C4-2B (cell line): ENCODE data around the gene DPRX.
"Not testable (repeated sequence)": the region's sequence is repeated elsewhere in the genome, so short reads cannot be mapped to it uniquely, and the experiment has no call there.

ENCODE experiments used
- H3K27ac ChIP-seq: fragments of 450-650 bp; 2 replicates; pipeline ENCODE4 v1.5.1; 2017
- ZFX ChIP-seq: fragments of 450-650 bp; IDR thresholded peaks from 2 replicates; pipeline ENCODE4 v1.6.1; 2017
- TF ChIP-seq, protein P1 (sequence below): fragments of 450-650 bp; conservative IDR thresholded peaks from 2 replicates; pipeline ENCODE4 v1.5.1; 2017; ENCODE audit warnings: mild to moderate bottlenecking

DPRX gene

GRCh38 chr19:53657778-53658177, 26.0 kb downstream of the DPRX start:
- TF ChIP-seq, protein P1, sequence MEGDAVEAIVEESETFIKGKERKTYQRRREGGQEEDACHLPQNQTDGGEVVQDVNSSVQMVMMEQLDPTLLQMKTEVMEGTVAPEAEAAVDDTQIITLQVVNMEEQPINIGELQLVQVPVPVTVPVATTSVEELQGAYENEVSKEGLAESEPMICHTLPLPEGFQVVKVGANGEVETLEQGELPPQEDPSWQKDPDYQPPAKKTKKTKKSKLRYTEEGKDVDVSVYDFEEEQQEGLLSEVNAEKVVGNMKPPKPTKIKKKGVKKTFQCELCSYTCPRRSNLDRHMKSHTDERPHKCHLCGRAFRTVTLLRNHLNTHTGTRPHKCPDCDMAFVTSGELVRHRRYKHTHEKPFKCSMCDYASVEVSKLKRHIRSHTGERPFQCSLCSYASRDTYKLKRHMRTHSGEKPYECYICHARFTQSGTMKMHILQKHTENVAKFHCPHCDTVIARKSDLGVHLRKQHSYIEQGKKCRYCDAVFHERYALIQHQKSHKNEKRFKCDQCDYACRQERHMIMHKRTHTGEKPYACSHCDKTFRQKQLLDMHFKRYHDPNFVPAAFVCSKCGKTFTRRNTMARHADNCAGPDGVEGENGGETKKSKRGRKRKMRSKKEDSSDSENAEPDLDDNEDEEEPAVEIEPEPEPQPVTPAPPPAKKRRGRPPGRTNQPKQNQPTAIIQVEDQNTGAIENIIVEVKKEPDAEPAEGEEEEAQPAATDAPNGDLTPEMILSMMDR = no peak
- no peak for TF ChIP-seq ZFX
- no peak overlapping the region for H3K27ac ChIP-seq

DNA sequence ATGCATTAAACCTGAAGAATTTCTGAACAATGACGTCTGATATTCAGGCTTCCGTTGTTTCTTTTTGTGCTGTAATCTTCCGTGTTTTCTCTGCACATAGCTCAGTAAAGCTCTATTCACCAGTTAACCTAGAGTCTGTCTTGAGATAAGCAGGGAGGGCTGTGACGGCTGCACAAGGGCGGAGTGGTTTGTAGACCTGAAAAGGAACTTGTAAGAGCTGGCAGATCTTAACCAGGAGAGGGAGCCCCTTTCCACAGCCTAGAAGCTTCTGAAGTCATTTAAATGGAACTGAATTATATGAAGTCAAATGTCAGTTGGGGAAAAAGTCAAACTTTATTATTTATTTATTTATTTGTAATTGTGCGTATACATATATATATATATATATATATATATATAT, 27.5 kb downstream of the DPRX start:
- no peak overlapping the region for H3K27ac ChIP-seq
- TF ChIP-seq, protein P1 = peak; percentile 44
- TF ChIP-seq ZFX = no peak

DNA sequence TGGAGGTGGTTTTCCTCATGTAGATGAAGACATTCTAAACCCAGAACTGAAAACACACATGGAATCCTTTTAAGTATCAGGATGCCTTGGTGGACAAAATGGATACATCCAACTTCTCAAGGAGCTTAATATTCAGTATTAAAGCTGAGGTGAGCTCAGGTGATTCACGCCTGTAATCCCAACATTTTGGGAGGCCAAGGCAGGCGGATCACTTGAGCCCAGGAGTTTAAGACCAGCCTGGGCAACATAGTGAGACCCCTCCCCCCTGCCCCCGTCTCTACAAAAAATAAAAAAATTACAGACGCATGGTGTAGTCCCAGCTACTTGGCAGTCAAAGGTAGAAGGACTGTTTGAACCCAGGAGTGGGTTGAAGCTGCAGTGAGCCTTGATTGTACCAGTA, 28.8 kb downstream of the DPRX start:
- no peak overlapping the region for H3K27ac ChIP-seq
- TF ChIP-seq, protein P1 = no peak
- TF ChIP-seq ZFX = no peak

DNA sequence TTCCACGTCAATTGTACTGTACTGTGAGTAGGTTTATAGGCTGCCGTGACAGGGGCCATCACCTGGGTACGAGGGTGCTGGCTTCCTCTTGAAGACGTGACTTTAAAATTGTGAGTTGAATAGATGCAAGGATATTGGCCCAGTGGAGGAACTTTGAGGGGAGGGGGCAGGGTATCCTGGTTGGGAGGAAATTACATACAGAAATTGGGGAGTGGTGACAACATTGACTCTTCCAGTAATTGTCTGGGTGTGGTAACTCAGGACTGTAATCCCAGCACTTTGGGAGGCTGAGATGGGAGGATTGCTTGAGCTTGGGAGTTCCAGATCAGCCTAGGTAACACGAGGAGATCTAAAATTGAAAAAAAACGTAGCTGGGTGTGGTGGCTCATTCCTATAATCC, 30.4 kb downstream of the DPRX start:
- H3K27ac ChIP-seq = no peak overlapping the region

GRCh38 chr19:53664152-53664551, 32.4 kb downstream of the DPRX start:
- TF ChIP-seq, protein P1 = no peak
- H3K27ac ChIP-seq = no peak overlapping the region

More for the DNA sequence above, 30.4 kb downstream of the DPRX start:
- no peak for TF ChIP-seq ZFX
- TF ChIP-seq, protein P1 = no peak

- no peak overlapping the region for H3K27ac ChIP-seq
- TF ChIP-seq ZFX = no peak
Observed at GRCh38 chr19:53664760-53665159, 33.0 kb downstream of the DPRX start.

DNA sequence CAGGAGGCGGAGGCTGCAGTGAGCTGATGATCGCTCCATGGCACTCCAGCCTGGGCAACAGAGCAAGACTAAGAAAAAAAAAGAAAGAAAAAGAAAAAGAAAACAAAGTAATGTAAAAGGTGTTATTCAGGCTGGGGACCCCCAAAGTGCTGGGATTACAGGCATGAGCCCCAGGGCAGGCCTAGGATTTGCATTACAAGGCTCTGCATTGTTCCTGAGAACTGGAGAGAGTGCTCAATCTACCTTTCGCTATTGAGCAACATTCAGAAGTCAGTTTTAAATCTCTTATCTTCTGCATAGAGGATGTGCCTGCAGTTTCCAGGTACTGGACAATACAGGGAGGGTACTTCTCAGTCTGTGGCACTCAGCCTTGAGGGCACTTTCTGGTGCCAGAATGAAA, 34.5 kb downstream of the DPRX start:
- not testable (repeated sequence) for H3K27ac ChIP-seq

DNA sequence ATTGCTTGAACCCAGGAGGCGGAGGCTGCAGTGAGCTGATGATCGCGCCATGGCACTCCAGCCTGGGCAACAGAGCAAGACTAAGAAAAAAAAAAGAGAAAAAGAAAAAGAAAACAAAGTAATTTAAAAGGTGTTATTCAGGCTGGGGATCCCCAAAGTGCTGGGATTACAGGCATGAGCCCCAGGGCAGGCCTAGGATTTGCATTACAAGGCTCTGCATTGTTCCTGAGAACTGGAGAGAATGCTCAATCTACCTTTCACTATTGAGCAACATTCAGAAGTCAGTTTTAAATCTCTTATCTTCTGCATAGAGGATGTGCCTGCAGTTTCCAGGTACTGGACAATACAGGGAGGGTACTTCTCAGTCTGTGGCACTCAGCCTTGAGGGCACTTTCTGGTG, 37.0 kb downstream of the DPRX start:
- H3K27ac ChIP-seq = not testable (repeated sequence)

DNA sequence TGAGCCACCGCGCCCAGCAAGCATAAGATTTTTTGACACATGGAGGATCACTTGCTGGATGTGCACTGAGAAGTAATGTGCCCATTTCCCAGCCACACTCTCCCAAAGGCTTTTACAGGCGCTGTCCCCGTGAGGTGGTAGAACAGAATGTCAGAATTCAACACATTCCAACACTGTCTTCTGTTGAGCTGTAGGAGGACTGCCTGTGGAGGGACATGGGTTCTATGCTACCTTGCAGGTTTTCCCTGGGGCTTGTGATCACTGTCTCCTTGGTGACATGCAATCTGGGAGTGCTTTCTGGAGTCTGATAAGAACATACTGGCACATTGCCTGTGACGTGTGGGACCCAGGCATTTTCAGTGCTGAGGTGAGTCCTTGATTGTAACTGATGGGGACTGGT, 38.5 kb downstream of the DPRX start:
- no peak for TF ChIP-seq ZFX
- TF ChIP-seq, protein P1 = no peak
- H3K27ac ChIP-seq = no peak overlapping the region
